HUES64 (cell line): Measurements from ENCODE around the gene KCTD2.

Source experiments
- H3K27ac ChIP-seq: 2 replicates; pipeline ENCODE4 v1.7.0; 2013; ENCODE audit warnings: low read depth, low read length, inconsistent platforms
- H3K27me3 ChIP-seq: 2 replicates; pipeline ENCODE4 v1.6.1; 2013; ENCODE audit warnings: mild to moderate bottlenecking, low read length; ENCODE audit not compliant: insufficient read depth
- H3K36me3 ChIP-seq: 2 replicates; pipeline ENCODE4 v1.6.1; 2013; ENCODE audit warnings: mild to moderate bottlenecking, low read length; ENCODE audit not compliant: insufficient read depth
- H3K4me1 ChIP-seq: 2 replicates; pipeline ENCODE4 v1.6.1; 2013; ENCODE audit warnings: mild to moderate bottlenecking, low read length, moderate library complexity; ENCODE audit not compliant: insufficient read depth
- H3K4me3 ChIP-seq: 2 replicates; pipeline ENCODE4 v1.5.1; 2013; ENCODE audit warnings: mild to moderate bottlenecking, low read length, moderate library complexity
- H3K9ac ChIP-seq: 2 replicates; pipeline ENCODE4 v1.6.1; 2013; ENCODE audit warnings: mild to moderate bottlenecking, low read depth, low read length
- H3K9me3 ChIP-seq: 2 replicates; pipeline ENCODE4 v1.6.1; 2013; ENCODE audit warnings: low read depth, low read length; ENCODE audit not compliant: insufficient read depth
- WGBS: fragments of 150-250, 120-280 bp; methylation state at CpG from one replicate; pipeline ENCODE4 v1.1.7; 2013; ENCODE audit warnings: missing lambda C conversion rate; 5-methylcytosine and 5-hydroxymethylcytosine counted together

Gene KCTD2

DNA sequence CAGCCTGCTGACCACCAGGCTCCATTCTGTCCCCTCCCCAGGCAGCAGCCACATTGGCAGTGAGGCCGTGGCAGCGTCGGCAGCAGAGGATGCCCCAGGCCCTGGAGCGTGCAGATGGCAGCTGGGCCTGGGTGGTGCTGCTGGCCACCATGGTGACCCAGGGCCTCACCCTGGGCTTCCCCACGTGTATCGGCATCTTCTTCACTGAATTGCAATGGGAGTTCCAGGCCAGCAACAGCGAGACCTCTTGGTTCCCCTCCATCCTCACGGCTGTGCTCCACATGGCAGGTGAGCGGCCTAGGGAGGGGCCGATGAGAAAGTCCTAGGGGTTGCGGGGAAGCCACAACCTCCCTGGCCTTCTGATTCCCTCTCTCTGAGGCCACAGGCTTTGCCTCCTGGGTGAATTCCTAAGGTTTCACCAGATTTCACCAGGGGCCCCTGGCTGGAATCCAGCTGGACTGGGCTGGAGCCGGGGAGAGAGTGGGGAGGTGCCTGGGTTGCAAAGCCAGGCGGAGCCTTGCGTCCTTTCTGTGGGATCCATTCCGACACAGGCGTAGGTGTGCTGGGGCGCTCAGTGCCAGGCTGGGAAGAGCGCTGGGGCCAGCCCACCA, 46.6 kb downstream of the KCTD2 start:
- no peak overlapping the region for H3K4me3 ChIP-seq
- 95% methylated on average over 18 of the region's 18 CpGs for WGBS
- no peaks in the 10 kb centered on the region for H3K27me3 ChIP-seq
- 0 out of 2 replicates have a peak, but pooled peaks cover under 1% of the 10 kb centered on the region for H3K36me3 ChIP-seq
- H3K27ac ChIP-seq, result no peak overlapping the region
- H3K9me3 ChIP-seq, result no peaks in the 10 kb centered on the region
- H3K9ac ChIP-seq, result no peak overlapping the region
- peaks cover 16% of the 10 kb centered on the region for H3K4me1 ChIP-seq

DNA sequence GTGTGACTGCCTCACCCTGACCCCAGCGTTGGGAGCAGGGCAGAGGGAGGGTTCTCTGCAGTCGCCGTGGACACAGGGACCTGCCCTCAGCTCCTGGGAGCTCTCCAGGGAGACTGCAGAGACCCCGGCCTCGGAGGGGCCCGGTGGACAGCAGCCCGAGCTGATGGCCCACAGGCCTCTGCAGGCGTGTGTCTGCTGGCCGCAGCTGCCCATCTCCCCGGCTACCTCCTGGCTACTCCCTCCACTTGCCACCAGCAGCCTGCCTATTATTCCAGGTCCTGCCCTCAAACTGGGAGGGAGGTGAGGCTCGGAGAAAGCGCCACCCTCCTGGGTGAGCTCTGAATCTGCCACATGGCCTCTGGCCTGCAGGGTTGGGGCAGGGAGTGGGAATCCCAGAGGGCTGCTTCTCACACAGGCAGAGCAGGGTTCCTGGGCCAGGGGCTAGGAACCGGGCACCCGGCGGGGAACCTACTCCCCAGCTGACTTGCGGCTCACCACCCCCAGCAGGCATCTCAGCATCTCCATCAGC, 47.9 kb downstream of the KCTD2 start:
- H3K27me3 ChIP-seq, result no peaks in the 10 kb centered on the region

DNA sequence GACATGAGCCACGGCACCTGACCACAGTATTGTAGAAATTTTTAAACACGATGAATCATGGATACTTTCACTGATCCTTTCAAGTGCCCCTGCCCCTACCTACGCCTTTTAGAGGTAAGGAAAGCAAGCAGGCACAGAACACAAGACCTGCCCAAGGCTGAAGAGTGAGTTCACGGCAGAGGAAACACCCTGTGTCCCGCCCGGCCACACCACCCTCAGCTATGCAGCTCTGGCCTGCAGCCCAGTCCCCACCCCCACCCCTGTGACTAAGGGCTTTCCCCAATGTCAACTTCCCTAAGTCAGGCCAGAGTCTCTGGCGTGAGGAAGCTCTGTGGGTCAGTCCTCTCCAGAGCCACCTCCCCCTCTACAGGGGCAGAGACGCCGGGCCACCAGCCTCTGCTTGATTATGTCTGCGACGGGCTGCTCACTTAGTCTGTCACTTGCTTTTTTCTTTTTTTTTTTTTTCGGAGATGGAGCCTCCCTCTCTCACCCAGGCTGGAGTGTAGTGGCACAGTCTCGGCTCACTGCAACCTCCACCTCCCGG, 49.1 kb downstream of the KCTD2 start:
- H3K27ac ChIP-seq, result peak overlapping the region; percentile 35; the same call in 1 of the 2 replicates
- WGBS, result 75% methylated on average over 14 of the region's 14 CpGs

More for the DNA sequence above, 47.9 kb downstream of the KCTD2 start:
- Histone ChIP-seq H3K9ac (no peak overlapping the region), H3K4me3 (no peak overlapping the region), H3K4me1 (peaks cover 10% of the 10 kb centered on the region; the same call in 1 of the 2 replicates), H3K9me3 (no peaks in the 10 kb centered on the region), H3K27ac (no peak overlapping the region), H3K36me3 (peaks cover 7% of the 10 kb centered on the region; the same call in 1 of the 2 replicates)
- 83% methylated on average over 16 of the region's 16 CpGs for WGBS

DNA sequence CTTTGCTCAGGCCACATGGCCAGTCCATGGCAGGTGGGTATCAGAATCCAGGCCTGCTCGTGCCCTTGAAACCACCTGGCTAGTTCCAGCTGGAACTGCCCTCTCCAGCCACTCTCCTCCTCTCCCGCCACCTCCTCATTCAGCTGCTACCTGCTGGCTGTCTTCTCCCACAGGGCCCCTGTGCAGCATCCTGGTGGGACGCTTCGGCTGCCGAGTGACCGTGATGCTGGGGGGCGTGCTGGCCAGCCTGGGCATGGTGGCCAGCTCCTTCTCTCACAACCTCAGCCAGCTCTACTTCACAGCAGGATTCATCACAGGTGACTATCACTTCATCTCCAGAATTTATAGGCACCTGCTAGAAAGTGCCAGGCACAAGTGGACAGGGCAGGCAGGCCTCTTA, 50.8 kb downstream of the KCTD2 start:
- no peak overlapping the region for H3K9ac ChIP-seq
- no peaks in the 10 kb centered on the region for H3K9me3 ChIP-seq
- no peaks in the 10 kb centered on the region for H3K4me1 ChIP-seq
- H3K4me3 ChIP-seq, result no peak overlapping the region
- 96% methylated on average over 7 of the region's 7 CpGs for WGBS
- H3K27me3 ChIP-seq, result no peaks in the 10 kb centered on the region
- H3K36me3 ChIP-seq, result peaks cover 15% of the 10 kb centered on the region
- H3K27ac ChIP-seq, result no peak overlapping the region

More for the DNA sequence above, 49.1 kb downstream of the KCTD2 start:
- Histone ChIP-seq H3K36me3 (peaks cover 15% of the 10 kb centered on the region), H3K9ac (no peak overlapping the region), H3K4me3 (no peak overlapping the region), H3K4me1 (peaks cover 6% of the 10 kb centered on the region; the same call in 1 of the 2 replicates), H3K9me3 (no peaks in the 10 kb centered on the region), H3K27me3 (no peaks in the 10 kb centered on the region)

DNA sequence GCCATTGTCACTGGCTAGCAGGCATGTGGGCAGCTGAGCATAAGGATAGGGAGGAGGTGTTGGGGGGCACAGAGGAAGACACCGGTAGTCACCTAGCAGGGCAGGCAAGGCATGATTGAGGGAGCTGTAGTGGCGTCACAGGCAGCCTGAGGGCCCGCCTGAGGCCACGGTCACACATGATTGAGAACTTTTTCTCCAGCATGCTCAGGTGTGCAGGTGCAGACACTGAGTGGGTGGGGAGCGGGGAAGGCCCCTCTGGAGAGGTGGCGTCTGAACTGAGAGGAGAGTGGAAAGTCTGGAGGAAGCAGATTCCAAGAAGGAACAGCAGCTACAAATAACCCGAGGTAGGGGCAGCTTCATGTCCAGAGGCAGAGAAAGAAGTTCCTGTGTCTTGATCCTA, 51.8 kb downstream of the KCTD2 start:
- no peaks in the 10 kb centered on the region for H3K9me3 ChIP-seq
- no peak overlapping the region for H3K27ac ChIP-seq
- H3K36me3 ChIP-seq, result peaks cover 15% of the 10 kb centered on the region
- H3K4me3 ChIP-seq, result no peak overlapping the region
- no peaks in the 10 kb centered on the region for H3K4me1 ChIP-seq
- no peak overlapping the region for H3K9ac ChIP-seq
- 89% methylated on average over 7 of the region's 7 CpGs for WGBS
- no peaks in the 10 kb centered on the region for H3K27me3 ChIP-seq

DNA sequence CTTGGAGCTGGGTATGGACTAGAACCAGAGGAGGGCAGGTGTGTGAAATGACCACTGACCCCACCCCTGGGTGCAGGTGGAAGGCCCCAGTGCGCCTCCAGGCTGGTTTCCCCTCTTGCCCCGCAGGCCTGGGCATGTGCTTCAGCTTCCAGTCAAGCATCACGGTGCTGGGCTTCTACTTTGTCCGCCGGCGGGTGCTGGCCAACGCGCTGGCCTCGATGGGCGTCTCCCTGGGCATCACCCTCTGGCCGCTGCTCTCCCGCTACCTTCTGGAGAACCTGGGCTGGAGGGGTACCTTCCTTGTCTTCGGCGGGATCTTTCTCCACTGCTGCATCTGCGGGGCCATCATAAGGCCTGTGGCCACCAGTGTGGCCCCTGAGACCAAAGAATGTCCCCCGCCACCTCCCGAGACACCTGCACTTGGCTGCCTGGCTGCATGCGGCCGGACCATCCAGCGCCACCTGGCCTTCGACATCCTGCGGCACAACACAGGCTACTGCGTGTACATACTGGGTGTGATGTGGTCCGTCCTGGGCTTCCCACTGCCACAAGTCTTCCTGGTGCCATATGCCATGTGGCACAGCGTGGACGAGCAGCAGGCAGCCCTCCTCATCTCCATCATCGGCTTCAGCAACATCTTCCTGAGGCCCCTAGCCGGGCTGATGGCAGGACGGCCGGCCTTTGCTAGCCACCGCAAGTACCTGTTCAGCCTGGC, 53.0 kb downstream of the KCTD2 start:
- Histone ChIP-seq H3K36me3 (peaks cover 15% of the 10 kb centered on the region), H3K4me3 (no peak overlapping the region), H3K27ac (no peak overlapping the region), H3K9ac (no peak overlapping the region), H3K27me3 (no peaks in the 10 kb centered on the region), H3K4me1 (no peaks in the 10 kb centered on the region), H3K9me3 (no peaks in the 10 kb centered on the region)
- 96% methylated on average over 31 of the region's 31 CpGs for WGBS

DNA sequence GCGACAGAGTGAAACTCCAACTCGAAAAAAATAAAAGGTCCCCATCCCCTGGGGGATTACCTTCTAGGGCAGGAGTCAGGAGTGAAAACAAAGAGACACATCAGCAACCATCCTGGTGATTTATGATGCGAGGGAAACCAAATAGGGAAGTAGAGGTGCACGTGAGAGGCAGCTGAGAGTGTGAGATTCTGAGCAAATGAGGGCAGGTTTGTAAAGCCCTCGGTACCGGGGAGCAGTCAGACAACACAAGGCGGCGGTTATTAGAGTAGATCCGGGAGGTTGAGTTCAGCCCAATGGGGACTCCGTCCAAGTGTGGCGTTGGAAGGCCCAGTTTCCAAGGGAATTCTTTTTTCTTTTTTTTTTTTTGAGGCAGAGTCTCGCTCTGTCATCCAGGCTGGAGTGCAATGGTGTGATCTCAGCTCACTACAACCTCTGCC, 55.4 kb downstream of the KCTD2 start:
- Histone ChIP-seq H3K4me3 (no peak overlapping the region), H3K27me3 (no peaks in the 10 kb centered on the region), H3K27ac (no peak overlapping the region), H3K4me1 (no peaks in the 10 kb centered on the region), H3K9me3 (no peaks in the 10 kb centered on the region), H3K9ac (no peak overlapping the region), H3K36me3 (peaks cover 15% of the 10 kb centered on the region)
- WGBS, result 71% methylated on average over 12 of the region's 12 CpGs

DNA sequence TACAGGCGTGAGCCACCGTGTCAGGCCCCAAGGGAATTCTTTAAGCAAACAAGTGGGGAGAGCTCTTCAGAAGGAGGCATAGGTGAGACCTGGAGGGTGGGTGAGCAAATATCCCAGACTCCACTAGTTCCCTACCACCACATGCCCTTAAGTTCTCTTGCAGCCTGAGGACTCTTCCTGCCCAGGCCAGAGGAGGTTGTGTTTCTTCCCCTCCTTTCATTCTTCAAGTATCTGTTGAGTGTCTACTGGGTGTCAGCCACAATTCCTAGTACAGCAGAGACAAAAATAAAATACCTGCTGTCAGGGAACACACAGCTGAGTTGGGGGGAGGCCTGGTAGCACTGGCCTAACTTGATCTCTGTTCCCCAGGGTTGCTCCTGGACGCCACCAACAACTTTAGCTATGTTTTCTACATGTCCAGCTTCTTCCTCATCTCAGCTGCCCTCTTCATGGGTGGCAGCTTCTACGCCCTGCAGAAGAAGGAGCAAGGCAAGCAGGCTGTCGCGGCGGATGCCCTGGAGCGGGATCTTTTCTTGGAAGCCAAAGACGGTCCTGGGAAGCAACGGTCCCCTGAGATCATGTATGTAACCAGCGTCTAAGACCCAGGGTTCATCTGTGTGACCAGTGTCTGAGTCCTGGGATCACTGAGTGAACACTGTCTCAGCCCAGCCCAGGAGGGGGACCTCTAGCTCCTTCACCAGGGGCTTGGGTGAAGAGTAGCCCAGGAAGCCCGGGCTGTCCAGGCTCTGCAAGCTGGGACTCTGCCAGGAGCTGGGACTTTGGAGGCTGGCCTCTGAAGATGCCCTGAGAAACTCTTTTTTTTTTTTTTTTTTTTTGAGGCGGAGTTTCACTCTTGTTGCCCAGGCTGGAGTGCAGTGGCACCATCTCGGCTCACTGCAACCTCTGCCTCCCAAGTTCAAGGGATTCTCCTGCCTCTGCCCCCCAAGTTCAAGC, 56.9 kb downstream of the KCTD2 start:
- Histone ChIP-seq H3K4me1 (0 out of 2 replicates have a peak, but pooled peaks cover 5% of the 10 kb centered on the region), H3K4me3 (no peak overlapping the region), H3K27ac (no peak overlapping the region), H3K9ac (no peak overlapping the region), H3K9me3 (no peaks in the 10 kb centered on the region), H3K27me3 (peaks cover 7% of the 10 kb centered on the region; the same call in 1 of the 2 replicates), H3K36me3 (peaks cover 13% of the 10 kb centered on the region)
- WGBS, result 90% methylated on average over 14 of the region's 14 CpGs

DNA sequence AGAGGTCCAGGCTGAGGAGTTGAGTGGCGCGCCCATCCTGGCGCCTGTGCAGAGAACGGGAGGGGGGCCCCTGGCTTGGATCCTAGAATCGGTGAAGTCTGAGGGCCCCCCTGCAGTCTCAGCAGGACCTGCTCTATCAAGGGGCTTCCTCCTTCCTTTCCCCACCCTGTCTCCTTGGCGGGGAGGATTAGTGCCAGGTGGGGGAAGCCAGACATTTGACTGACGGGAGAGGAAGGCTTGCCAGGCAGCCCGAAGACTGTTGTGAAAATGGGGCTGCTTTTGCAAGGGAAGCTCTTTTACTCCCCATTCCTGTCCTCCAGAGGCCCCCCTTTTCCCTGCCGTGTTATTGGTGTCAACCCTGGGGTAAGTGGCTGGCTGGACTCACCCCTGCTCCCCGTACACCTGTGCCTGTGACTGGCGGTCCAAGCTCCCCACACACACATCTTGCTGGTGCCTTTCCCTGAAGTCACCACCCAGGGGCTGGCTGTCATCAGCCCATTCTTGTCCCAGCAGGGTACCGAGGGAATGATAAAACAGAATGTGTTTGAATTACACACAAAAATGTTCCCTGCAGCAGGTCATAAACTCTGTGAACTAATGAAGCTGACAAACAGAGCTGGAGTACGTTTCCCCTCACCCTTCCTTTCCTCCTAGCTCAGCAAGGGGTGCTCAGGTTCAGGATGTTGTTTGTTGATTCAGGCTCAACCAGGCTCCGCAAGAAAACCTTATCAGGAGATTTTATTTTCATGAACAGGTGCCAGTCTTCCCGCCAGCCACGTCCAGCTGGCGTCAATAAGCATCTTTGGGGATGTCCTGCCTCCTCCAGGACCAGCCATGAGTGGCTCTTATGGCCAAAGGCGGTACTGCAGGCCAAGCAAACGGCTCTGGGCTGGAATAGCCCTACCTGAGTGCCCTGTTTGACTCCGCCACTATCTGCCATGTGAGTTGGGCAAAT, 58.4 kb downstream of the KCTD2 start:
- Histone ChIP-seq H3K4me3 (no peak overlapping the region), H3K27ac (no peak overlapping the region), H3K27me3 (peaks cover 10% of the 10 kb centered on the region; the same call in 1 of the 2 replicates), H3K4me1 (0 out of 2 replicates have a peak, but pooled peaks cover 6% of the 10 kb centered on the region), H3K36me3 (peaks cover 3% of the 10 kb centered on the region), H3K9ac (no peak overlapping the region), H3K9me3 (no peaks in the 10 kb centered on the region)
- WGBS, result 61% methylated on average over 19 of the region's 20 CpGs

DNA sequence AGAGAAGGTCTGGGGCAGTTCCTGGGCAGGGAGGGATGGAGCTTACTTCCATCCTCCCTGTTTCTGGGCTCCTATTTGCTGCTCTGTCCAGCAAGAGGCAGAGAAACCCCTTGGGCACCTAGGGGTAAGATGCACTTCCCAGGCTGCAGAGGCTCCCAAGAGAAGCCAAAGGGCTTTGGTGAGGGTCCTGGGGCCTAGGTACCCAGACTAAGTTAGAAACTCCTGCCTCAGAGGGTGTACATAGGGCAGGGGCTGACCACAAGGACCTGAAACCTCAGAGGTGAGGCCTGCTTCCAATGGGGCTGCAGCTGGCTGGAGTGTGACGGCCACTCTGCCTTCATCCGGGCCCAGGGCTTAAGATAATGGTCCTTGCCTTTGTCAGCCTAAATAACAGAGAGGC, 61.2 kb downstream of the KCTD2 start:
- Histone ChIP-seq H3K27me3 (peaks cover 10% of the 10 kb centered on the region; the same call in 1 of the 2 replicates), H3K9me3 (no peaks in the 10 kb centered on the region), H3K36me3 (no peaks in the 10 kb centered on the region), H3K4me1 (0 out of 2 replicates have a peak, but pooled peaks cover 6% of the 10 kb centered on the region), H3K4me3 (no peak overlapping the region), H3K27ac (no peak overlapping the region), H3K9ac (no peak overlapping the region)
- WGBS, result 75% methylated on average over 2 of the region's 2 CpGs
